Duodenal mucosa (tissue), 2 donors: ENCODE data around the gene ZNF407.

Experiments
- H3K27ac ChIP-seq: one replicate; pipeline ENCODE4 v1.7.0; 2013; ENCODE audit warnings: low read depth, low read length
- H3K27me3 ChIP-seq, 2 donors: one replicate each; pipeline ENCODE4 v1.7.0; 2013; ENCODE audit warnings: low read length in 2 of 2, control low read depth in 1 of 2; ENCODE audit not compliant: insufficient read depth in 2 of 2, control insufficient read depth in 1 of 2
- H3K36me3 ChIP-seq, 2 donors: one replicate each; pipeline ENCODE4 v1.7.0; 2013; ENCODE audit warnings: low read length in 2 of 2, control low read depth in 1 of 2; ENCODE audit not compliant: insufficient read depth in 2 of 2, control insufficient read depth in 1 of 2
- H3K4me1 ChIP-seq, 2 donors: one replicate each; pipeline ENCODE4 v1.7.0; 2013; ENCODE audit warnings: low read length in 2 of 2, control low read depth in 1 of 2; ENCODE audit not compliant: insufficient read depth in 2 of 2, control insufficient read depth in 1 of 2
- H3K4me3 ChIP-seq, 2 donors: one replicate each; pipeline ENCODE4 v1.7.0; 2013; ENCODE audit warnings: low read length in 2 of 2, low read depth in 1 of 2
- H3K9ac ChIP-seq, 2 donors: one replicate each; pipeline ENCODE4 v1.7.0; 2013; ENCODE audit warnings: low read length in 2 of 2, low read depth in 1 of 2
- H3K9me3 ChIP-seq, 2 donors: one replicate each; pipeline ENCODE4 v1.7.0; 2013; ENCODE audit warnings: low read length in 2 of 2, control low read depth in 1 of 2; ENCODE audit not compliant: control insufficient read depth in 1 of 2

Gene ZNF407

DNA sequence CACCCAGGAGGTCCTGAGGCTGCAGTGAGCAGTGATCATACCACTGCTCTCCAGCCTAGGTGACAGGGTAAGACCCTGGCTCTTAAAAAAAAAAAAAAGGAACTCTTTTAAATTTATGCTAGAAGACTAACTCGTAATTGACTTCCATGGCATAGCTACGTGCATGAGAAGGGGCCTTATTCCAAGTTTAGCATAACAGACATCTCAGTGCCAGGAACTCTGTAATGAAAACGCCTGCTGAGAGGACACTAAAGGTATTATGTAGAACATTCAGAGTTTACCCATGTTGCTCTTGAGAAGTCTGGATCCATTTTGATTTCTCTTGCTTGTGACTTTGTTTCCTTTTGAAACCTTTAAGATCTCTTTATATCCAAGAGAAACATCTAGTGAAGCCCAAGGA, 276.0 kb downstream of the ZNF407 start:
- Histone ChIP-seq H3K9me3 (no peaks in the 10 kb centered on the region), H3K9ac (no peak overlapping the region), H3K4me3 (no peak overlapping the region), H3K4me1 (no peaks in the 10 kb centered on the region), H3K27me3 (no peaks in the 10 kb centered on the region), H3K27ac (no peak overlapping the region), H3K36me3 (no peaks in the 10 kb centered on the region)

DNA sequence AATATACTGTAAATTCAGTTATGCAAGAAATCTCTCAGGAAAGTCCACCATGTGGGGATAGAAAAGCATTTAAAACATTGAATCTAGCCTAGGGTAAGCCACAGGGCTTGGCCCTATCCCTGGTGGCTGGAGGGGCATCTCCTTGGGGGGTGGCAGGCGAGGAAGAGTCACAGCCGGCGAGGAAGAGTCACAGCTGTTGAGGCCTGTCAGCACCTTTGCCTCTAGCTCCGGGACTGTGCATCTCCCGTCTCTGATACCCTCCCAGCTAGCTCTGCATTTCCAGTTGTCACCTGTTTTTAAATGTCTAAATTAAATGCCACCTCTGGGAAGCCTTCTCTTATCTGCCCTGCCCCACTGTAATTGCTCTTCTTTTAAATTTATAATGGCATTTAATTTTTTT, 276.7 kb downstream of the ZNF407 start:
- Histone ChIP-seq H3K9me3 (no peaks in the 10 kb centered on the region), H3K36me3 (no peaks in the 10 kb centered on the region), H3K9ac (no peak overlapping the region), H3K4me3 (no peak overlapping the region), H3K27ac (no peak overlapping the region), H3K27me3 (no peaks in the 10 kb centered on the region), H3K4me1 (no peaks in the 10 kb centered on the region)

DNA sequence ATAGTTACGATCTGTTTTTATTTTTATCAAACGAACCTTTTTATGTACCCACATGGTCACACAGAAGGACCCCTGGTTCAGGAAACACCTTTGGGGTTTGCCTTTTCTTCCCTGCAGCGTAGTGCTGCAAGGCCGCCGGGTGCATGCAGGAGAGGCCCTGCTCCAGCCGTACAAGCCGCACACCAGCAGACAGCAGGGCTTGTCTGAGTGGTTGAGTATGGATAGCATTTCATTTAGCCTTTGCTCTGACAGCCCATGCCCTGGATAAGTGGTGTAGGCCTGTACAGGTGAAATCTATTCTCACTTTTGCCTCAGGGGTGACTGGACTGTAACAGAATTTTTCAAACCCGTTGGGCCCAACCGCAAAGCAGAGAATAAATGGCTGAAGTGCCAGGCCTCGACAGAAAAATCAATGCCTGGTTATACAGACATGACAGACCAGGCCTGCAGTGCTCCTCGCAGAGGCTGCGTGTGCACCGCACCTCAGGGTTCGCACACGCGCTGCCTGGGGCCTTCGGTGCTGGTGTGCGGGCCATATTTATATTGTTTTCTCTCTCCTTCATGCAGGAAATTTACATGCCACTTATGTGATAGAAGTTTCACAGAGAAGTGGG, 279.1 kb downstream of the ZNF407 start:
- H3K27ac ChIP-seq, result no peak overlapping the region
- H3K4me1 ChIP-seq, result no peaks in the 10 kb centered on the region
- H3K9me3 ChIP-seq, result no peaks in the 10 kb centered on the region
- H3K9ac ChIP-seq, result no peak overlapping the region
- H3K36me3 ChIP-seq, result peaks cover 5 to 6% of the 10 kb centered on the region in 2 donors
- H3K27me3 ChIP-seq, result no peaks in the 10 kb centered on the region
- no peak overlapping the region for H3K4me3 ChIP-seq

DNA sequence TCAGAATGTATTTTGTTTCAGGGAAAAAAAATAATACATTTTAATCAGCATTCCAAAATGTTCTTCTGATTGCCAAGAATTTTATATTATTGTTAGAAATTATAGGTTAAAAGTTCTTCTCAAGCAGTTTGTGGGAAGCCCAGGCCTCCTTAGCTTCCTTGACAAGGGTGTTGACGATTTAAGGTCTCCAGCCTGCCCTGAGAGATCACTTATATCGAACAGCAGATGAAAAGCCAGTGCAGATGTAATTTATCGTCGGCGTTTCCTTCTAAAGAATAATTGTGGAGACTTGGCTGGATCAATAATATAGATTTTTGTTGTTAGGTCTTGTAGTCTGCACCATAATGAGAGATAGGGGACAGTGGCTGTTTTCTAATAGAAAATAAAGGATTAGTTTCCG, 280.6 kb downstream of the ZNF407 start:
- H3K9ac ChIP-seq, result no peak overlapping the region
- H3K36me3 ChIP-seq, result peaks cover 6 to 14% of the 10 kb centered on the region in 2 donors
- H3K4me3 ChIP-seq, result no peak overlapping the region
- H3K4me1 ChIP-seq, result no peaks in the 10 kb centered on the region
- H3K27ac ChIP-seq, result no peak overlapping the region
- H3K27me3 ChIP-seq, result no peaks in the 10 kb centered on the region
- no peaks in the 10 kb centered on the region for H3K9me3 ChIP-seq

DNA sequence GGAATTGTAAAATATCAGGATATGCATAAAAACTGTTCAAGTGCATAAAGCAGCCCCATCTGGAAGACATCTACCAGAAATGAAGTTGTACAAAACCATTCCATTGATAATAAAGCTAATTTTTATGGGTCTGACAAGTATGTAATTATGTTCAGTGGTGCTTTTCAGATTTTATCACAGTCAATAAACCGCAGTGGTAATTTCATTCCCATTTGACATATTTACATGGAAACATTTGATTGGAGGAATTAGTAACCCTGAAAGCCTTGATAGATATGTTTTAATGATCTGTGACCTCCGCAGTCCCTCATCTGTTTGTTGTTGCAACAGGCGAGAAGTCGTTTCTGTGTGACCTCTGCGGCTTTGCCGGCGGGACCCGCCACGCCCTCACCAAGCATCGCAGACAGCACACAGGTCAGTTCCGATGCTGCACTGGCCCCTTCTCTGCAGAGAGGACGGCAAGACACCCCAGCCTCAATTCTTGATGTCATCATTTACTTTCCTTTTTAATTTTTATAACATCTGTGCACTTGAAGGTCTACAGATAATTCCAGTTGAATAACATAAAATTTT, 283.1 kb downstream of the ZNF407 start:
- peaks cover 6 to 20% of the 10 kb centered on the region in 2 donors for H3K36me3 ChIP-seq
- H3K4me3 ChIP-seq, result no peak overlapping the region
- H3K4me1 ChIP-seq, result no peaks in the 10 kb centered on the region
- H3K27me3 ChIP-seq, result no peaks in the 10 kb centered on the region
- no peaks in the 10 kb centered on the region for H3K9me3 ChIP-seq
- H3K27ac ChIP-seq, result no peak overlapping the region
- H3K9ac ChIP-seq, result no peak overlapping the region

DNA sequence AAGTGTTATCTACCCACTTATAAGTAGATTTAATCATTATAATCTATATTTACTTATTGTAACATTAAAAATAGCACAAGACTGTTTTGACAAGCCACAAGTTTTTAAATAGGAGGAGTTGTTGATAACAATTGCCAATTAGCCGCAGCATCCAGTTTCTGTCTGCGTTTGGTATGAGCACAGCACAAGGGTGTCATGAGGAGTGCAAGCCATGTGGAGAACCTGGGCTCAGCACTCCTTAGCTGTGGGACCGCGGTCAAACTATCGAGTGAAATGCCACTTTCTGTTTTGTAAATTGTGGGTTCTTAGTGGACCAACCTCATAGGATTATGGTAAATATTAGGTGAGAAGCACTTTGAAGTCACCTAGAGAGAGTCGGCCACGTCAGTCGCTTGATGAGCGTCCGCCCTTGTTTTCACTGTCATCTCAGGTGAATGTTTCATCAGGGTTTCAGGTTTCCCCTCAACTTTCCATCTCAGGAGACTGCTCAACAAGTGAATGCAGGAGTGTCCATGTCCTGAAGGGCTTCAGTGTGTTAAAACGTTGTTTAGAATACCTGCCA, 294.5 kb downstream of the ZNF407 start:
- peaks cover 0 to 17% of the 10 kb centered on the region in 2 donors for H3K36me3 ChIP-seq
- H3K4me3 ChIP-seq, result no peak overlapping the region
- no peaks in the 10 kb centered on the region for H3K4me1 ChIP-seq
- H3K27ac ChIP-seq, result no peak overlapping the region
- H3K27me3 ChIP-seq, result no peaks in the 10 kb centered on the region
- H3K9me3 ChIP-seq, result no peaks in the 10 kb centered on the region
- H3K9ac ChIP-seq, result no peak overlapping the region

DNA sequence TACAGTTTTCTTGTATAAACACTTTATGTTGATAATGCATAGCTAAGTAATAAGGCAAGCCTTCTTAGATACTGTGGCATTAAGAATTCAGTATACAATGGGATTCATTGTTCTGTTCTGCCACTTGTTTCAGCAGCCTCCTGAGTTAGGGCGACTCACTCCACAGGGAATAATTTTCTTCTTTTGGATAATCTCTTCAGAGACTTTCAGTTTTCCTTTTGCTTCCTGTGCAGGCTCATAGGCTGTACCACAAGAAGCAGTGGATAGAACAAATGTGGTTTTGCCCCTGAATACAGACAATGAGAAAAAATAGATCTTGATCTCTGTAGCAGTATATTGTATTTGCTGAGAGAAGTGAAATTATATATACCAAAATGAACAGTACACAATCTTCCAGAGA, 298.0 kb downstream of the ZNF407 start:
- H3K4me3 ChIP-seq, result no peak overlapping the region
- H3K27ac ChIP-seq, result no peak overlapping the region
- H3K9ac ChIP-seq, result no peak overlapping the region
- H3K9me3 ChIP-seq, result no peaks in the 10 kb centered on the region
- no peaks in the 10 kb centered on the region for H3K27me3 ChIP-seq
- H3K36me3 ChIP-seq, result peaks cover 0 to 7% of the 10 kb centered on the region in 2 donors
- peaks cover 0 to 3% of the 10 kb centered on the region in 2 donors for H3K4me1 ChIP-seq

DNA sequence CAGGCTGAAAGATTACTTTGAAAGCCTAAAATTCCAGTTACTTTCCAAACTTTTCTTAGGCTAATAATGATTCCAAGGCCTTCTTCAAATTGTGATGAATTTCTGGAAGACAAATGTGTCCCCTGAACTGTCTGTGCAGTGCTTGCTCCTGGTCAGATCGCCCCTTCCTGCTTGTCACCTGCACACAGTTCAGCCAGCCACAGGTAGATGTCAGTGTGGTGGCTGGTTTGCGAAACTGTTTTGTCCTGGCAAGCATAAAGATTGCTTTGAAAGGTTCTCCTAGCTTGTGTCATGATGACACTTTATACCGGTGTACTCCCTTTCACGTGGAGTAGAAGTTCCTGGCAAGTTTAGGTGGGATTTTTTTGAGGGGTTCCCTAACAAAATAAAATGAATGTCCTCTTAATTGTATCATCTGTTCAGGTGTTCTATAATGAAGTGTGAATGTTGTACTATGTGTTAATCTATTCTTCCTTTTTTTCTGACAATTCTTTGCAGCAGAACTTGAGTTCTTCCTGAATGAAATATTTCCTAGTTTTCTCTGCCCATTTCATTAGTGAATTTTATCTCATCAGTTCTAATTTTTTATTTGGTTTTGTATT, 298.8 kb downstream of the ZNF407 start:
- Histone ChIP-seq H3K9ac (no peak overlapping the region), H3K4me3 (no peak overlapping the region), H3K27ac (no peak overlapping the region), H3K36me3 (no peaks in the 10 kb centered on the region), H3K4me1 (peaks cover 0 to 3% of the 10 kb centered on the region in 2 donors), H3K27me3 (no peaks in the 10 kb centered on the region), H3K9me3 (no peaks in the 10 kb centered on the region)

DNA sequence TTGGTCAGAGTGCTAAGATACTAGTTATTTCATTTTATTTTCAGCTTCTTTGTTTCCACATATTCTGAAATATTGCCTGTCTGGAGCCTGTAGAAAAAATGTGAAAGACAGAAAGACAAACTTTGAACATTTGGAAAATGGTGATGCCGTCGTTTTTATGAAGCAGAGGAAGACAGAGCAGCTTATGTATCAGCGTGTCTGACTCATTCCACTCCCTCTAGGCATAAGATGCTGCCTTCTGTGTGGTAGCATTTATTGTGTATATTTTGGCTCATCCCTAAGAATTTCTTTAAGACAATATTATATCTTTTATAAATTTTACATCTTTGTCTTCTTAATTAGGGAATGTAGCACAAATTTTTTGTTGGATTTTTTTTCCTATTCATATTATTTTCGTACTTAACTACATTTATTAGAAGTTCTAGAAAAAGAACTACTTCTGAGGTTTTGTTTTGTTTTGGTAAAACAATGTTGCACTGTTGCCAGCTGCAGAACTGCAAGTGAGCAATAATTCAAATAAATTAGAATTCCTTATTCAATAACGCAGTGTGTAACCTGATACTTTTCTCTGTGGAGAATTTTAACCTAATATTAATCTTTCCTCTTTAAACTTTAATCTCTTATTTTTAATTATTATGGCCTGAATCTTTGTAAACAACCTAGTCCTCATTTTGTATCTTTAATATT, 300.4 kb downstream of the ZNF407 start:
- Histone ChIP-seq H3K4me3 (no peak overlapping the region), H3K27ac (no peak overlapping the region), H3K9ac (no peak overlapping the region), H3K4me1 (peaks cover 0 to 3% of the 10 kb centered on the region in 2 donors), H3K27me3 (no peaks in the 10 kb centered on the region), H3K36me3 (no peaks in the 10 kb centered on the region), H3K9me3 (no peaks in the 10 kb centered on the region)

DNA sequence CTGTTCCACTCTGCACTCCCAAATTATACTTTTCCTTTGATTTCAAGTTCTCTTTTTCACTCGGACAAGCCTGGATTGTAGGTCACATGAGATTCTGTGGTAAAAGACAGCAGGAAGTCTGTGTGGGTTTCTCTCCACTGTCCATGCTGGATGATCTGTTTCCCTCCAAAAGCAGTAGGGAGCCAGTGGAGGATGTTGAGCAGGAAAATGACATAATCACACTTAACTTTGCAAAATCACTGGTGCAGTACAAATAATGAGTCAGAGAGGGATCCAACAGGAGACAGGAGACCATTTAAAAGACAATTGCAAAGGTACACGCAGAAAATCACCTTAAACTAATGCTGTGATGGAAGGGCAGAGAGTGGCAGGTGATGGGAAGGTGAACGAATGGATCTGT, 301.3 kb downstream of the ZNF407 start:
- Histone ChIP-seq H3K27ac (no peak overlapping the region), H3K4me1 (peaks cover 0 to 3% of the 10 kb centered on the region in 2 donors), H3K4me3 (no peak overlapping the region), H3K36me3 (no peaks in the 10 kb centered on the region), H3K27me3 (no peaks in the 10 kb centered on the region), H3K9me3 (no peaks in the 10 kb centered on the region), H3K9ac (no peak overlapping the region)
